Ishikawa (cell line): ENCODE results near the gene FZR1.

Experiments used
- CEBPB ChIP-seq: IDR thresholded peaks from 2 replicates; pipeline ENCODE4 v1.6.1; 2012
- CREB1 ChIP-seq: IDR thresholded peaks from 2 replicates; pipeline ENCODE4 v1.6.1; 2012; ENCODE audit warnings: low read depth
- EGR1 ChIP-seq: IDR thresholded peaks from 2 replicates; pipeline ENCODE4 v1.6.1; 2012
- EP300 ChIP-seq: IDR thresholded peaks from 2 replicates; pipeline ENCODE4 v1.6.1; 2012; ENCODE audit warnings: borderline replicate concordance
- FOXM1 ChIP-seq: IDR thresholded peaks from 2 replicates; pipeline ENCODE4 v1.6.1; 2012; ENCODE audit warnings: low read depth, borderline replicate concordance
- MAX ChIP-seq: IDR thresholded peaks from 2 replicates; pipeline ENCODE4 v1.6.1; 2012
- NFIC ChIP-seq: IDR thresholded peaks from 2 replicates; pipeline ENCODE4 v1.6.1; 2012
- RAD21 ChIP-seq: IDR thresholded peaks from 2 replicates; pipeline ENCODE4 v1.6.1; 2012; ENCODE audit warnings: low read depth
- REST ChIP-seq: IDR thresholded peaks from 2 replicates; pipeline ENCODE4 v1.6.1; 2012; ENCODE audit warnings: low read depth, mild to moderate bottlenecking
- TAF1 ChIP-seq: IDR thresholded peaks from 2 replicates; pipeline ENCODE4 v1.6.1; 2012; ENCODE audit warnings: low read depth, mild to moderate bottlenecking
- TCF12 ChIP-seq: IDR thresholded peaks from 2 replicates; pipeline ENCODE4 v1.6.1; 2012; ENCODE audit warnings: low read depth
- TEAD4 ChIP-seq: IDR thresholded peaks from 2 replicates; pipeline ENCODE4 v1.6.1; 2012
- USF1 ChIP-seq: IDR thresholded peaks from 2 replicates; pipeline ENCODE4 v1.6.1; 2012
- YY1 ChIP-seq: IDR thresholded peaks from 2 replicates; pipeline ENCODE4 v1.6.1; 2012; ENCODE audit warnings: low read depth
- ZBTB7A ChIP-seq: IDR thresholded peaks from 2 replicates; pipeline ENCODE4 v1.6.1; 2012; ENCODE audit warnings: low read depth

FZR1 gene

GRCh38 chr19:3475449-3475848, 30.7 kb upstream of the FZR1 start:
- no peak for TF ChIP-seq RAD21
- no peak for TF ChIP-seq CREB1
- TF ChIP-seq MAX: no peak
- no peak for TF ChIP-seq REST
- TF ChIP-seq TAF1: no peak
- TF ChIP-seq FOXM1: no peak
- TF ChIP-seq EP300: no peak
- no peak for TF ChIP-seq EGR1
- TF ChIP-seq CEBPB: no peak

GRCh38 chr19:3476830-3477229, 29.3 kb upstream of the FZR1 start:
- no peak for TF ChIP-seq NFIC
- TF ChIP-seq CEBPB: no peak
- TF ChIP-seq EGR1: no peak
- no peak for TF ChIP-seq CREB1
- TF ChIP-seq TCF12: no peak
- no peak for TF ChIP-seq REST
- no peak for TF ChIP-seq ZBTB7A
- no peak for TF ChIP-seq EP300
- TF ChIP-seq FOXM1: no peak
- no peak for TF ChIP-seq USF1
- no peak for TF ChIP-seq RAD21

- TF ChIP-seq FOXM1 (no peak), NFIC (no peak), USF1 (no peak), TCF12 (no peak), TEAD4 (no peak), RAD21 (no peak), CREB1 (no peak), TAF1 (no peak), YY1 (no peak), MAX (no peak), ZBTB7A (no peak), CEBPB (no peak), REST (no peak), EP300 (no peak), EGR1 (no peak)
Measured at GRCh38 chr19:3477506-3477905, 28.6 kb upstream of the FZR1 start.

- TF ChIP-seq REST: no peak
- TF ChIP-seq TAF1: no peak
- TF ChIP-seq NFIC: no peak
- no peak for TF ChIP-seq USF1
- TF ChIP-seq TEAD4: no peak
- TF ChIP-seq RAD21: no peak
- TF ChIP-seq MAX: no peak
- no peak for TF ChIP-seq FOXM1
- TF ChIP-seq EGR1: no peak
- TF ChIP-seq CREB1: no peak
- no peak for TF ChIP-seq ZBTB7A
- TF ChIP-seq EP300: no peak
Measured at GRCh38 chr19:3477951-3478350, 28.2 kb upstream of the FZR1 start.
